GM08714 (cell line): ENCODE data around the gene DTX4.

ENCODE experiments used
- H3K4me3 ChIP-seq: fragments of 200-500 bp; sonication (Bioruptor generic); 2 replicates; pipeline ENCODE4 v1.5.1; 2014; ENCODE audit warnings: mild to moderate bottlenecking, low read length, inconsistent platforms
- ZNF274 ChIP-seq: IDR thresholded peaks from 2 replicates; pipeline ENCODE4 v1.6.1; 2012; ENCODE audit warnings: mild to moderate bottlenecking, low read depth, low read length

Gene DTX4

DNA sequence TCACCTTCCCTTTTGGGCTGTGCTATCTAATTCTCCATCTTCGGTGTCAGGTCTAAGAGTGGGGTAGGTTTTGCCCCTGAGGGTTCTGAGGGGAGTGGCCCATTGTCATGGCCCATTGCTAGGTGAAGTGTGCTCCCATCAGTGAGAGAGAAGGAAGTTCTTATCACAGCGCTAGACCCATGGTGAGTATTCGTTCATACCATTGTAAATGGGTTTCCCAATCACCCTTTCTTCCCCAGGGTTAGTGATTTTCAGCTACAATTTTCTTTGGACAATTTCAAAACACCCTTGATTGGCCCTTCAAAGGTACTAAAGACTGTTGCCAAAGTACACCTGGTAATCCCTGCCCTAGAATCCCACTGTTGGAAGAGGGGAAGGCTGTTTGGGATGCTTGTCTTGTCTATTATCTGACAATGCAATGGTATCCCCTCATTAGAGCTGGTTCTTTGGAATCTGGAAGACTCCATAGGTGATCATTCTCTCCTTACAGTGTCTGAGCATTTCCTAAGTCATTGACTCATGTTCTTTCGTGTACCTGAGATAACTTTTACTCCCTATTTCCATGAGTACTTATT is 20.6 kb downstream of the DTX4 start:
- TF ChIP-seq ZNF274: no peak
- no peak overlapping the region for H3K4me3 ChIP-seq

DNA sequence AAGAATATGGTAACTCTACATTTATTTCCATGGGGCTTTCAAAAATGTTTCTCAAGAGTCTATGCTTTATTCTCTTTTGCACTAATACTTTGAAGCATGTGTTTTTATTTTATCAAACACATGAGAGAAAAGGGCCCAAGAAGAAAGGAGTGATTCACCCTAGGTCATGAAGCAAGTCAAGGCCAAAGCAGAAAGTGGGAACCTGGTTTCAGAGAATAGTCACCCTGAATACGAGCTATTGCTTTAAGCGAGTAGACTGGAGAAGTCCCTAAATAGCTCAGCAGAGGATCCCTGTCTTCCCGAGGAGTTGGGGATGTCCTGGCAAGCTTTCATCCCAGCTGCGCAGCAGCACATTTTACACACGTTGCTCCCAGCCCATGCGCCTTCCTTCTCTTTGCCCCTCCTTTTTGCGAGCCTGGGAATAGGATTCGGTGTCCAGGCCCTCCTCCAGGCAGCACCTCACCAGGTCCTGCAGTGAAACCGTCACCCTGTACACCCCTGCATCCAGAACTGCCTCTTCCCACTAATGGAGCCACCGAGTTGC is 21.7 kb downstream of the DTX4 start:
- no peak for TF ChIP-seq ZNF274
- no peak overlapping the region for H3K4me3 ChIP-seq

GRCh38 chr11:59195586-59195985 is 23.7 kb downstream of the DTX4 start:
- no peak overlapping the region for H3K4me3 ChIP-seq
- TF ChIP-seq ZNF274: no peak

GRCh38 chr11:59196777-59197176 is 24.8 kb downstream of the DTX4 start:
- no peak for TF ChIP-seq ZNF274
- no peak overlapping the region for H3K4me3 ChIP-seq

GRCh38 chr11:59197991-59198390 is 26.1 kb downstream of the DTX4 start:
- TF ChIP-seq ZNF274: no peak
- H3K4me3 ChIP-seq: no peak overlapping the region

GRCh38 chr11:59198726-59199125 is 26.8 kb downstream of the DTX4 start:
- H3K4me3 ChIP-seq: no peak overlapping the region
- no peak for TF ChIP-seq ZNF274

- no peak for TF ChIP-seq ZNF274
Measured at GRCh38 chr11:59199546-59200422, 27.9 kb downstream of the DTX4 start.

GRCh38 chr11:59200423-59200746 is 28.5 kb downstream of the DTX4 start:
- no peak overlapping the region for H3K4me3 ChIP-seq
- no peak for TF ChIP-seq ZNF274

More at GRCh38 chr11:59199546-59200422, 27.9 kb downstream of the DTX4 start:
- no peak overlapping the region; the same call in 1 of the 2 replicates for H3K4me3 ChIP-seq

- no peak for TF ChIP-seq ZNF274
- no peak overlapping the region for H3K4me3 ChIP-seq
Measured at GRCh38 chr11:59201353-59201752, 29.4 kb downstream of the DTX4 start.

DNA sequence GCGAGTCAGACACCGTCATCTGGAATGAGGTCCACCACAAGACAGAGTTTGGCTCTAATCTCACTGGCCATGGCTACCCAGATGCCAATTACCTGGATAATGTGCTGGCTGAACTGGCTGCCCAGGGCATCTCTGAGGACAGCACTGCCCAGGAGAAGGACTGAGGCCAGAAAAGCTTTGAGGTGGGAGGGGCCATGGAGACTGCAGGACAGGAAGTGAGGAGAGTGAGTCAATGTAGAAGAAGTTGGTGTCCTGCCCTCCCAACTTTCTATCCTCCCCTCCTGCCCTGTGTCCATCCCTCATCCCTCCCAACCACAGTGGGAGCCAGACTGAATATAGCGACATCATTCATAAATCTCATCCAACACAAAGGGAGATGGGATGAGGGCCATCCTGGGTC is 32.8 kb downstream of the DTX4 start:
- H3K4me3 ChIP-seq: no peak overlapping the region
- no peak for TF ChIP-seq ZNF274

DNA sequence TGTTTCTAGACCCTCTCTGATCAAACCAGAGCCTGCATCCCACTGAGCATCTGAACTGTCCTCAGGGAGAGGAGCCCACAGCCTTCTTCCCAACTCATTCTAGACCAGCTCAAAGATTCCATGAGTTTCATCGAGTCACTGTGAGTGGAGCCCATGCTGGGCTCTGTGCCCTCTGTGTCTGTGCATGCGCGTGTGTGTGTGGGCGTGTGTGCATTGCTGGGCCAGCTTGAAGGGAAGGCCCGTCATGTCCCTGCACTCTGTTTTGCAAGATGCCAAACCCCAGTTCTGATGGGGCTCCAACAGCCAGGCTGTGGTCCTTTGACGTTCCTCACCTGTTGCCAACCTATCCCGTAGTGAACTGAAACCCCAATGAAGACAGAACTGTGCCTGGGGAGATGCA is 33.7 kb downstream of the DTX4 start:
- no peak for TF ChIP-seq ZNF274
- H3K4me3 ChIP-seq: no peak overlapping the region

DNA sequence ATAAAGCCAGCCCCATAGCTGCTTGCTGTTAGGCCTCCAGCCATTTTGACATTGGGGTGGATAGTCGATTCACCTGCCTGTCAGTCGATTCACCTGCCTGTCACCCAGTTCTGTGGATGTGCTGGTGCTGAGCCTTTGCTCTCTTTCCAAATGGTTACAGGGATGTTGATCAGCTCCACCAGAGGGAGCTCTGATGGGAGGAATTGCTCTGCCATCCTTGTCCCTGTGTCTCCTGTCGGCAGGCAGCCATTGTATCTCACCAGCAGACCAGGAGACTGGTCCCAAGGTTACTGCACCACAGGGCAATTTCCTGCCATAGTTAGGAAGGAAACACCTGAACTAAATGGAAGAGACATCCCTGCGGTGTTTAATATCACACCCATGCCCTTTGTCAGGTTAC is 34.7 kb downstream of the DTX4 start:
- no peak for TF ChIP-seq ZNF274
- H3K4me3 ChIP-seq: no peak overlapping the region

DNA sequence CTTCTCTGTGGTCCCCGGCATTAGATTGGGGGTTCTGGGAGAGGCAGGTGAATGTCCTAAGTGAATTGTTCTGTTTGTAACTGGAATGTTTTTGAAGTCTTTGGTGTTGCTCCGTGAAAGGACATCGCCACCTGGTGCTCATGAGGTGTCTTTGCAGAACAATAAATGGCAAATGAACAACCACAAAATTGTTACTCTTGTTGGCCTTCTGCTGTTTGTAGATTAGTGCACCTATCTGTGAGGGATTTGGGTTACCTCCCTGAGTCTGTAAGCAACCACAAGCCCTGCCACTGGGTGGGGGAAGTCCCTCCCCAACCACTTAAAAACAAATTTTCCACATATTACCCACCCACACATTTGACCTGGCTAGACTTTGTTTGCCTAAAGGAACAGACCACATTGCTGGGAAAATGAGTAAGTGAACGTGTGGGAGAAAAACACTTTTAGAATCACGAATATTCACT is 36.1 kb downstream of the DTX4 start:
- peak overlapping the region; percentile 34; the same call in 1 of the 2 replicates for H3K4me3 ChIP-seq
- no peak for TF ChIP-seq ZNF274

DNA sequence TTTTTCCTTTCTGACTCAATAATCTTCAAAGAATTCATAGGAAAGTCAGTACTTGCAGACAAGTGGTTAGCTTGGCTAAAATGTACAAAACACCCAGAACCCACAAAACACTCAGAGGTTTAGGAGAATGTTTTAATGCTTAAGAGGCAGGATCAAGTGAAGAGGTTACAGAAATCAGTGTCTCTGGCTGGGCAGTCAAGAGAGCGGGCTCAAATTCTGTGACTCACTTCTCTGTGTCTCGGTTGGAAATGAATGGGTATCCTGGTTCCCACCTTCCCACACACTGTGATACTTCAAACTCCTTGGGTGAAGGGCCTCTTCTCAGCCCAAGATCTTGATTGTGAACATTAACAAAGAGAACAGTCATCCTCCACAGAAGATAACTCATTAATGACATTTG is 37.0 kb downstream of the DTX4 start:
- TF ChIP-seq ZNF274: no peak
- peak overlapping the region; percentile 47 for H3K4me3 ChIP-seq

DNA sequence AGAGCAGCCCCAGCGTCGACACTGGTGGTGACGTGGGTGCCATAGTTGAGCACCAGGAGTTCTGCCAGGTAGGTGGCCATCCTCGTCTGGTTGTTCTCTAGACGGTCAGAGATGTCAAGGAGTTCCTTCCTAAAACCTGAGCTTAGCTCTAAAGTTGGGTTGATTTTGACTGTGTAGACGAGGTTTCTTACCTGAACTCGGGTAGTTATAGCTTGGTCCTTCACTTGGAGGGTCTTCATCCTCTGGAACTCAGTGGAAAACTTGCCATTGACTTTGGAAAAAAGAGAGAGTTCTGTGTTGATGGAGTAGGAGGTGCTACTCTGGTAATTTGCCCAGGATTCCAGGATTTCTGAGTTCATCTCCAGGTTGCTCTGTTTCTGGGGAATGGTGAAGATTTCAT is 40.3 kb downstream of the DTX4 start:
- no peak for TF ChIP-seq ZNF274
- peak overlapping the region; percentile 47; the same call in 1 of the 2 replicates for H3K4me3 ChIP-seq
